Loucy (cell line): ENCODE results near the gene SDC1.

ENCODE experiments used
- H2AFZ ChIP-seq: fragments of 200-600 bp; sonication (generic); 2 replicates; pipeline ENCODE4 v1.6.0; 2016; ENCODE audit warnings: antibody characterized with exemption, mild to moderate bottlenecking, low read length, moderate library complexity
- H3F3A ChIP-seq: fragments of 200-600 bp; 2 replicates; pipeline ENCODE4 v1.6.0; 2016; ENCODE audit warnings: antibody characterized with exemption, low read depth, mild to moderate bottlenecking
- H3K27me3 ChIP-seq: fragments of 200-600 bp; sonication (generic); 2 replicates; pipeline ENCODE4 v1.6.1; 2014; ENCODE audit warnings: low read length, mild to moderate bottlenecking; ENCODE audit not compliant: insufficient read depth, poor library complexity, severe bottlenecking
- H3K36me3 ChIP-seq: fragments of 200-600 bp; sonication (generic); 2 replicates; pipeline ENCODE4 v1.6.1; 2016; ENCODE audit warnings: low read length; ENCODE audit not compliant: insufficient read depth
- H3K4me1 ChIP-seq: fragments of 200-600 bp; sonication (generic); 2 replicates; pipeline ENCODE4 v1.5.1; 2014; ENCODE audit warnings: low read length, mild to moderate bottlenecking; ENCODE audit not compliant: insufficient read depth, poor library complexity, severe bottlenecking
- H3K4me2 ChIP-seq: fragments of 200-600 bp; sonication (generic); 2 replicates; pipeline ENCODE4 v1.6.0; 2014; ENCODE audit warnings: antibody characterized with exemption, low read length, low read depth, mild to moderate bottlenecking; ENCODE audit not compliant: poor library complexity, severe bottlenecking
- H3K4me3 ChIP-seq: fragments of 200-600 bp; sonication (generic); 2 replicates; pipeline ENCODE4 v1.5.1; 2014; ENCODE audit warnings: low read length, mild to moderate bottlenecking, mixed read lengths; ENCODE audit not compliant: poor library complexity, severe bottlenecking
- H3K79me2 ChIP-seq: fragments of 200-600 bp; sonication (generic); 2 replicates; pipeline ENCODE4 v1.6.1; 2014; ENCODE audit warnings: low read length; ENCODE audit not compliant: insufficient read depth
- H3K9ac ChIP-seq: fragments of 200-600 bp; sonication (generic); 2 replicates; pipeline ENCODE4 v1.6.0; 2014; ENCODE audit warnings: mild to moderate bottlenecking, low read depth, low read length, moderate library complexity; ENCODE audit not compliant: poor library complexity, severe bottlenecking
- H3K9me2 ChIP-seq: fragments of 200-600 bp; sonication (generic); replicated peaks from 2 replicates; pipeline ENCODE4 v1.6.1; 2016; ENCODE audit warnings: low read depth, low read length, mixed read lengths
- H3K9me3 ChIP-seq: fragments of 200-600 bp; sonication (generic); 2 replicates; pipeline ENCODE4 v1.6.1; 2014; ENCODE audit warnings: mild to moderate bottlenecking, antibody characterized with exemption, low read length, low read depth; ENCODE audit not compliant: insufficient read depth
- H4K20me1 ChIP-seq: fragments of 200-600 bp; sonication (generic); 2 replicates; pipeline ENCODE4 v1.6.0; 2014; ENCODE audit warnings: antibody characterized with exemption, low read length, mild to moderate bottlenecking; ENCODE audit not compliant: insufficient read depth, poor library complexity, severe bottlenecking
- EZH2phosphoT487 ChIP-seq: fragments of 200-600 bp; IDR thresholded peaks from 2 replicates; pipeline ENCODE4 v1.6.1; 2018; ENCODE audit warnings: antibody characterized with exemption, mild to moderate bottlenecking, moderate library complexity, borderline replicate concordance
- TF ChIP-seq, protein P1 (sequence below): fragments of 200-600 bp; sonication (generic); conservative IDR thresholded peaks from 2 replicates; pipeline ENCODE4 v1.5.1; 2014; ENCODE audit warnings: mild to moderate bottlenecking, antibody characterized with exemption, low read length

The SDC1 gene

DNA sequence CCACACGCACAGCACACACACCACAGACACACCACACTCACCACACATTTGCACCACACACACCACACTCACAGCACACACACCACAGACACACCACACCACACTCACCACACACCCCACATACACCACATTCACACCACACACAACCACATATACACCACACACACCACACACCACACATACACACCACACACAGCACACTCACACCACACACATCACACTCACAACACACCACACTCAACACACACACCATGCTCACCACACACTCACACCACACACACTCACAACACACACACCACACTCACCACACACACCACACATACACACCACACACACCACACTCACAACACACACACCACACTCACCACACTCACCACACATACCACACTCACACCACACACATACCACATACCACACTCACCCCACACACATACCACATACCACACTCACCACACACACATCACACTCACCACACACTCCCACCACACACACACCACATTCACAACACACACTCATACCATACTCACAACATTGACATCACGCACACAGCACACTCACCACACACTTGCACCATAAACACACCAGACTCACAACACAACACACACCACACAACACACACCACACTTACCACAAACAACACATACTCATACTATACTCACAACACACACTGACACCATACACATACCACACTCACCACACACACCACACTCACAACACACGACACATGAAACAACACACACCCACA lies 60.0 kb downstream of the SDC1 start:
- H3K4me1 ChIP-seq = peaks cover 16% of the 10 kb centered on the region
- H3K79me2 ChIP-seq = no peaks in the 10 kb centered on the region
- H2AFZ ChIP-seq = no peak overlapping the region
- TF ChIP-seq, protein P1, sequence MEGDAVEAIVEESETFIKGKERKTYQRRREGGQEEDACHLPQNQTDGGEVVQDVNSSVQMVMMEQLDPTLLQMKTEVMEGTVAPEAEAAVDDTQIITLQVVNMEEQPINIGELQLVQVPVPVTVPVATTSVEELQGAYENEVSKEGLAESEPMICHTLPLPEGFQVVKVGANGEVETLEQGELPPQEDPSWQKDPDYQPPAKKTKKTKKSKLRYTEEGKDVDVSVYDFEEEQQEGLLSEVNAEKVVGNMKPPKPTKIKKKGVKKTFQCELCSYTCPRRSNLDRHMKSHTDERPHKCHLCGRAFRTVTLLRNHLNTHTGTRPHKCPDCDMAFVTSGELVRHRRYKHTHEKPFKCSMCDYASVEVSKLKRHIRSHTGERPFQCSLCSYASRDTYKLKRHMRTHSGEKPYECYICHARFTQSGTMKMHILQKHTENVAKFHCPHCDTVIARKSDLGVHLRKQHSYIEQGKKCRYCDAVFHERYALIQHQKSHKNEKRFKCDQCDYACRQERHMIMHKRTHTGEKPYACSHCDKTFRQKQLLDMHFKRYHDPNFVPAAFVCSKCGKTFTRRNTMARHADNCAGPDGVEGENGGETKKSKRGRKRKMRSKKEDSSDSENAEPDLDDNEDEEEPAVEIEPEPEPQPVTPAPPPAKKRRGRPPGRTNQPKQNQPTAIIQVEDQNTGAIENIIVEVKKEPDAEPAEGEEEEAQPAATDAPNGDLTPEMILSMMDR = no peak
- no peak for TF ChIP-seq EZH2phosphoT487
- no peaks in the 10 kb centered on the region for H3K9me3 ChIP-seq
- no peak overlapping the region for H3K9ac ChIP-seq
- H3K9me2 ChIP-seq = no peaks in the 10 kb centered on the region
- H4K20me1 ChIP-seq = no peaks in the 10 kb centered on the region
- no peak overlapping the region for H3K4me2 ChIP-seq
- no peak overlapping the region for H3K4me3 ChIP-seq
- H3K36me3 ChIP-seq = no peaks in the 10 kb centered on the region
- no peaks in the 10 kb centered on the region for H3K27me3 ChIP-seq
- H3F3A ChIP-seq = peaks cover 5% of the 10 kb centered on the region; the same call in 1 of the 2 replicates

DNA sequence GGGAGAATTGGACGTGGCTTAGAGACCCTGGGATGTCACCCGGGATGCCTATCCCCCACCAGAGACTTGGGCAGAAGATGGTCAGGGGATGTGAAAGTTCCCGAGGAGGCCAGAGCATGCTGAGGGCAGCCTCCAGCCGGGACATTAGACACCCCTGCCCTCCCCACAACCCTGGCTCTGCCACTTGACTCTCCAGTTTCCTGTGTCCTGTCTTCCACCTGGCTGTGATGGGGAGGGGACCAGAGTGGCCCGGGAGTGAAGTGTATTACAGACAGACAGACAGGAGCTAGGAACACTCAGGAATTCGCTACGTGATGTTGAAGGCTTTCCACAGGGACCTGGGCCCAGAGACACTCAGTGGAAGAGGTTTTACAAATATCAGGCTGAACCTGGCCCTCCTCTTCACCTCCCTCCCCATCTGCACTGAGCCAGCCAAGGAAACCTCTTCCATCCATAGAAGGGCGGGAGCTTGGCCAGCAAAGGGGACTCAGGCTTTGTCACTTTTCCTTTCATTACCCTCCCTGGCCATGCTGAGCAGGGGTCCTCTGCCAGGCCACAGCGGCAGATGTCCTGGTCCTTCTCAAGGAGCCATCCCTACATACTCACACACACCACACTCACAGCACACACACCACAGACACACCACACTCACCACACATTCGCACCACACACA lies 60.7 kb downstream of the SDC1 start:
- Histone ChIP-seq H3K79me2 (no peaks in the 10 kb centered on the region), H4K20me1 (no peaks in the 10 kb centered on the region), H3K4me3 (no peak overlapping the region), H3K9ac (no peak overlapping the region), H3K9me3 (0 out of 2 replicates have a peak, but pooled peaks cover 5% of the 10 kb centered on the region), H3K4me1 (peaks cover 16% of the 10 kb centered on the region), H3K36me3 (no peaks in the 10 kb centered on the region), H3K4me2 (no peak overlapping the region), H3K9me2 (no peaks in the 10 kb centered on the region), H2AFZ (no peak overlapping the region), H3F3A (peaks cover 5% of the 10 kb centered on the region; the same call in 1 of the 2 replicates), H3K27me3 (no peaks in the 10 kb centered on the region)
- TF ChIP-seq, protein P1 = no peak
- TF ChIP-seq EZH2phosphoT487 = no peak

DNA sequence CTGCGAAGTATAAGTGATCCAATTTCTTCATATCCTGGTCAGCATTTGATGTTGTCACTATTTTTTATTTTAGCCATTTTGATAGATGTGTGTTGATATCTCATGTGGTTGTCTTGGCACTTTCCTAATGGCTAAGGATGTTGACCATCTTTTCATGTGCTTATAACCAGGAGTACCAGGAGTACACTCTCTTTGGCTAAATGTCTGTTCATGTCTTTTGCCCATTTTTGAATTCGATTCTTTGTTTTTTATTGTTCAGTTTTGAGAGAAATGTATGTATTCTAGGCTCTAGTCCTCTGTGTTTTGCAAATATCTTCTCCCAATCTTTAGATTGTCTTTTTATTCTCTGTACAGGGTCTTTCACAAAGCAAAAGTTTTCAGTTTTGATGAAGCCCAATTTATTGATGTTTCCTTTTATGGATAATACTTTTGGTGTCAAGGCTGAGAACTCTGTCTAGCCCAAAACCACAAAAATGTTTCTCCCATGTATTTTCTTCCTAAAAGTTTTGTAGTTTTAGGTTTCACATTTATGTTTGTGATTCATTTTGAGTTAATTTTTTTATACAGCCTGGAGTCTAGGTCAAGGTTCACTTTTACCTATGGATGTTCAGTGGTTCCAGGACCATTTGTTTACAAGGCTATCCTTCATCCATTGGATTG lies 65.4 kb downstream of the SDC1 start:
- Histone ChIP-seq H3K79me2 (no peaks in the 10 kb centered on the region), H2AFZ (no peak overlapping the region), H3K4me2 (no peak overlapping the region), H4K20me1 (no peaks in the 10 kb centered on the region), H3K9ac (no peak overlapping the region), H3K4me3 (no peak overlapping the region), H3K36me3 (no peaks in the 10 kb centered on the region), H3K9me2 (no peaks in the 10 kb centered on the region), H3K4me1 (peaks cover 16% of the 10 kb centered on the region), H3K27me3 (no peaks in the 10 kb centered on the region), H3K9me3 (0 out of 2 replicates have a peak, but pooled peaks cover 5% of the 10 kb centered on the region), H3F3A (peaks cover 5% of the 10 kb centered on the region; the same call in 1 of the 2 replicates)
- TF ChIP-seq, protein P1 = no peak
- no peak for TF ChIP-seq EZH2phosphoT487
